Fibroblast of lung (primary cell): ENCODE measurements around the gene NAA15.
"Not testable (repeated sequence)": the region's sequence is repeated elsewhere in the genome, so short reads cannot be mapped to it uniquely, and the experiment has no call there.

Experiments
- EZH2 ChIP-seq: IDR thresholded peaks from 2 replicates; pipeline ENCODE4 v1.5.1; 2012; ENCODE audit warnings: low read length, control low read depth, mild to moderate bottlenecking; ENCODE audit errors: missing control alignments
- TF ChIP-seq, protein P1 (sequence below), 2 donors: IDR thresholded peaks in 1 of 2; conservative IDR thresholded peaks in 1 of 2; 1 replicate in 1 of 2; 2 replicates in 1 of 2; pipeline ENCODE4 v1.5.1; 2011 to 2012; ENCODE audit warnings: low read length in 2 of 2, control low read depth in 1 of 2, inconsistent platforms in 1 of 2, low read depth in 1 of 2, mild to moderate bottlenecking in 1 of 2

DNA sequence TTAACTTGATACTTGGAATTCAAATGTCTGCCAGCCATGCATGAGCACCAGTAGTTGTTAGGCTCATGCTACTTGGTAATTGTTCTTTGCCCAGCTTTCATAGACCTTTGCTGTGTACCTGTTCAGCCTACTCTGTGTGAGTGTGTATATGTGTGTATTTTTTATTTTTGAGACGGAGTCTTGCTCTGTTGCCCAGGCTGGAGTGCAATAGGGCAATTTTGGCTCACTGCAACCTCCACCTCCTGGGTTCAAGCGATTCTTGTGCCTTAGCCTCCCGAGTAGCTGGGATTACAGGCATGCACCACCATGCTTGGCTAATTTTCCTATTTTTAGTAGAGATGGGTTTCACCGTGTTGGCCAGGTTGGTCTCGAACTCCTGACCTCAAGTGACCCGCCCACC, 21.2 kb downstream of the NAA15 start:
- TF ChIP-seq EZH2: not testable (repeated sequence)
- TF ChIP-seq, protein P1, sequence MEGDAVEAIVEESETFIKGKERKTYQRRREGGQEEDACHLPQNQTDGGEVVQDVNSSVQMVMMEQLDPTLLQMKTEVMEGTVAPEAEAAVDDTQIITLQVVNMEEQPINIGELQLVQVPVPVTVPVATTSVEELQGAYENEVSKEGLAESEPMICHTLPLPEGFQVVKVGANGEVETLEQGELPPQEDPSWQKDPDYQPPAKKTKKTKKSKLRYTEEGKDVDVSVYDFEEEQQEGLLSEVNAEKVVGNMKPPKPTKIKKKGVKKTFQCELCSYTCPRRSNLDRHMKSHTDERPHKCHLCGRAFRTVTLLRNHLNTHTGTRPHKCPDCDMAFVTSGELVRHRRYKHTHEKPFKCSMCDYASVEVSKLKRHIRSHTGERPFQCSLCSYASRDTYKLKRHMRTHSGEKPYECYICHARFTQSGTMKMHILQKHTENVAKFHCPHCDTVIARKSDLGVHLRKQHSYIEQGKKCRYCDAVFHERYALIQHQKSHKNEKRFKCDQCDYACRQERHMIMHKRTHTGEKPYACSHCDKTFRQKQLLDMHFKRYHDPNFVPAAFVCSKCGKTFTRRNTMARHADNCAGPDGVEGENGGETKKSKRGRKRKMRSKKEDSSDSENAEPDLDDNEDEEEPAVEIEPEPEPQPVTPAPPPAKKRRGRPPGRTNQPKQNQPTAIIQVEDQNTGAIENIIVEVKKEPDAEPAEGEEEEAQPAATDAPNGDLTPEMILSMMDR (conservative IDR thresholded peaks at IDR 0.05 in 1 of 2, IDR thresholded peaks at IDR 0.05 in 1 of 2; ENCODE audit: low read depth in 1 of 2, low read length in 2 of 2): not testable (repeated sequence)
